NCI-H82 treated with DMSO at 0.1 percent for 48 hours (cell line): ENCODE results near the gene DHX8.
A peak's percentile ranks its signal among the peaks of the same experiment; 100 is the strongest.

Experiments
- DNase-seq: peaks from one replicate; lab custom pipeline; 2025; ENCODE audit not compliant: unreplicated experiment; lab: John Stamatoyannopoulos, UW

Gene DHX8

DNA sequence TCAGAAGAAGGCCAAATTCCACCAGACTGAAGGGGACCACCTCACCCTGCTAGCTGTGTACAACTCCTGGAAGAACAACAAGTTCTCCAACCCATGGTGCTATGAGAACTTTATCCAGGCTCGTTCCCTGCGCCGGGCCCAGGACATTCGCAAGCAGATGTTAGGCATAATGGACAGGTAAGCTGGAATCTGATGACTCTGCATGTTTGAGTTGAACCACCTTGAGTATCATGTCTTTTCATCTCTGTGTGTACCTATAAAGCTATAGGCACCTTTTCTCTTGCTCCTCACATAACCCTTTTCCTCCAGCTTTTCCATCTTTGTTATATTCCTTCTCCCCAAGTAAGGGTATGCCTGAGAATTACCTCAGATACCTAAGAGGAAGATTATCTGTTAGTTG, 37.6 kb downstream of the DHX8 start:
- no peak for DNase-seq

DNA sequence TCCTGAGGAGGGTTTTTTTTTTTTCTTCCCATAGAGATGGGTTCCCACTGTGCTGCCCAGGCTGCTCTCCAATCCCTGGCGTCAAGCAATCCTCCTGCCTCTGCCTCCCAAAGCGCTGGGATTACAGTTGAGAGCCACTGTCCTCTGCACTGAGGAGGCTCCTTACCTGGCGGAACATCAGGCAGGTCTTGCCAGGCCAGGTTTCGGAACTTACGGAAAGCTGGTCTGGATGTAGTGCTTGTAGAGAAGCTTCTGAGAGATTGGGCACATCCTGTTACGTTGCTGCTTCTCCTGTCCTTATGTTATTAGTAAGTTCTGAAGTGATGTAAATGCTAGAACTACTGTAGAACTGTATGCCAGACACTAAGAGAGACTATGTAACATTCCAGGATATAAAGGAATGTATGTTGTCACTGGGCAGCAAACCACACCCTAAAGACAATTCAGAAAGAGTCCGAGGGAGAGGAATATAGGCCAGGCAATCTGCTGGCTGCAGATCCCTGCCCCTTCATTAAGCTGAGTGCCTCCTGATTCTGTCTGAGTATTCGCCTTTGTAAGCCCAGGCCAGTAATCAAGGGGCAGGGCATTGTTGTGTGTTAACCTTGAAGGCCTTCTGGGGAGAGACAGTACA, 41.3 kb downstream of the DHX8 start:
- no peak for DNase-seq

DNA sequence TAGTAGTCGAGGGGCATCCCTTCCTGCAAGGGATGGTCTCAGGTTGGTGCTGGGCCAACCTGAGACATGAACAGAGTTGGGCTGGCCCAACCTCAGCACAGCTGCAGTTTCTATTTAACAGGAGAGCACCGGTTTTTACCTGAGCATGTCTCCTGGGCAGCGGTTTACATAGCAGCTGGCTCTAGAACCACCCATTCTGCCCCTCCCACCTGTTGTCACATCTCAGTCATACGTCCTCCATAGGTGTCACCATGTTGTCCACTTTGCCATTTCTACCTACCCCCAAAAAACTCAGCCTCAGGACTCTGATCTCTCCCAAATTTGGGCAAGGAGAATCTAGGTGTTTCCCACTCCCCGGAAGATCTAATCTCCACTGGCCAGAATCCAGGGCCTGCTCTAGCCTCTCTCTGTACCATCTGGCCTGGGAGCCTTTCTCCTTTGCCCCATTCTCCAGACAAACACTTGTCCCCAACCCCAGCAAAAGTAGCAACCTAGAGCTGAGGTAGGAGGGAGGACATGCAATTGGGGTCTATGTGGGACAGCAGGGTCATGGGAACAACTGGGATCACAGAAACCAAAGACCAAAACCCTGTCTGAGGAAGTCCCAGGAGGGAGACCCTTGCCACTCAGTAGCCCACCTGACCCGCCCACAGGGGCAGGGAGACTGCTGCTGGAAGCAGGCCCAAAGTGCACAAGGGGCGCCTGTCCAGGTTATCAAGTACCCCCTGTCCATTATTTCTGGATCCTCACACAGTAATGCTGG, 43.3 kb downstream of the DHX8 start:
- DNase-seq: no peak

DNA sequence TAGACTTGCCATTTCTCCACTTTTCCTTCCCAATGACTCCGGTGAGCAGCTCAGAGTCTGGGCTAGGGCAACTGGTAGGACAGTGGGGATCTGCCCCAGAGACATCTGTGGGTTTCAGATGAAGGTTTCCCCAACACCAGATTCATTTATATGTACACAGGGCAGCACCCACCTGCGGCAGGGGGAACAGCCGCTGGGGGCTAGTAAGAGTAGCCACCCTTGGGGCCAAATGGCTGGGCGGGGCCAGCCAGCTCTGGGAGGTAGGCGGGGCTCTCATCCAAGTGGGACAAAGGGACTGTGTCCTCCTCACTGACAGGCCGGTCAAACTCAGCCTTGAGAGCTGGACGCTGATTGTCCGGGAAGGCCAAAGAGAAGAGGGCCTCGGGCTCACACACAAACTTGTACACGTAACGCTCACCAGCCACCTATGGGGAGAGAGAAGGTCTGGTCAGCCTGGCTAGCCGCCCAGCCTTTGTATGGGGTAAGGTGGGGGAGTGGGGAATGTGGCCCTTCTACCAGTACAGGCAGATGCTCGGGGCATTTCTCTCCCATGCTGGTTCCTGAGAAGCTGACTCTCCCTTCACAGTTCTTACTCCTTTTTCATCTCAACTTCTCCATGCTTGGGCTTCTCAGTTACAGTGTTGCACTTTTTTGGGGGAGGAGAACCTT, 44.7 kb downstream of the DHX8 start:
- no peak for DNase-seq

DNA sequence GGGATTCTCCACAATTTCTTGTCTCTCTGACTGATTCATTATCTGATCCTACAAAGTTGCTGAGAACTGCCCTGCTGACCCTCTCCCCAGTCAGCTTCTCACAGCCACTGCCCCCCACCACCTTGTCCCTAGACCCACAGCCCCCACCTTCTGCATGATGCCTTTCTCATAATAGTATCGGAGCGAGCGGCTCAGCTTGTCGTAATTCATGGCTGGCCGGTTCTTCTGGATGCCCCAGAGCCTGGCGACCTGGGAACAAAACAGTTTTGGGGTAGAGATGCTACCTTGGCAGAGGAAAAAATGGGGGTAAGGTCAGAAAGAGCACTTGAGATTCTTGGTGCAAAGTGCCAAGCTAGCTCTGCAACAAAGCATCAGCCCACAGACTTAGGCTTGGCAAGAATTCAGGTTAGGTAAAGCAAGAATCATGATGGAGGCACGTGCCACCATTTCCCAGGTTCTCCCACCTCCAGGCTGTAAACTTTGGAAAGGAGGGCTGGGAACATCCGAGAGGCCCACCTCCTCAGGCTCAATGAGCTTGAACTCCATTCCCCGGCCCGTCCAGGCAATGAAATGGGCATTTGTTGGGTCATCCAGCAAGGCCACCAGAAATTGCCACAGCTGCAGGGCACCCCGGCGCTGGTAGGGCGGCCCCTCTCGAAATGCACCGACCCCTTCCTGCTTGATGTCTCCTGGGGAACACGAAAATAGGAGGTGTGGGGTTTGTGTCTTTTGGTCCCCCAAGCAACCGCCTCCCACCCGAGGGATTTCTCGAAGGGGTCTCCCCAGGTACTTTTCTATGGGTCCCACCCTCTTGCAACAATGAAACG, 45.4 kb downstream of the DHX8 start:
- no peak for DNase-seq

DNA sequence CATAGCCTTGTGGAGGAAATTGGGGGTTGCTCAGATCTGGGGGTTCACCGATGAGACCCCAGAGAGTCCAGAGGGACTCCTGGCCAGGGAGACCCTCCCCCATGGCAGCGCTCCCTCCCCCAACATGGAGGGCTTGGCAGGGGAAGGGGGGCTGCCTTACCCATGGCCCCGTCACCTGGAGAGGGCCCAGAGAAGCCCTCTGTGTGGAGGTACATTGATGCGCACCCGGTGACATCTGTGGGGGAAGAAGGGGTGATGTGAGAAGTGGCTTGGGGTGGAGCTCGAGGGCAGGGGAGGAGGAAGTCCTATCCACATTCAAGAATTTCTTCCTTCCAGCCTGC, 46.1 kb downstream of the DHX8 start:
- DNase-seq: no peak

DNA sequence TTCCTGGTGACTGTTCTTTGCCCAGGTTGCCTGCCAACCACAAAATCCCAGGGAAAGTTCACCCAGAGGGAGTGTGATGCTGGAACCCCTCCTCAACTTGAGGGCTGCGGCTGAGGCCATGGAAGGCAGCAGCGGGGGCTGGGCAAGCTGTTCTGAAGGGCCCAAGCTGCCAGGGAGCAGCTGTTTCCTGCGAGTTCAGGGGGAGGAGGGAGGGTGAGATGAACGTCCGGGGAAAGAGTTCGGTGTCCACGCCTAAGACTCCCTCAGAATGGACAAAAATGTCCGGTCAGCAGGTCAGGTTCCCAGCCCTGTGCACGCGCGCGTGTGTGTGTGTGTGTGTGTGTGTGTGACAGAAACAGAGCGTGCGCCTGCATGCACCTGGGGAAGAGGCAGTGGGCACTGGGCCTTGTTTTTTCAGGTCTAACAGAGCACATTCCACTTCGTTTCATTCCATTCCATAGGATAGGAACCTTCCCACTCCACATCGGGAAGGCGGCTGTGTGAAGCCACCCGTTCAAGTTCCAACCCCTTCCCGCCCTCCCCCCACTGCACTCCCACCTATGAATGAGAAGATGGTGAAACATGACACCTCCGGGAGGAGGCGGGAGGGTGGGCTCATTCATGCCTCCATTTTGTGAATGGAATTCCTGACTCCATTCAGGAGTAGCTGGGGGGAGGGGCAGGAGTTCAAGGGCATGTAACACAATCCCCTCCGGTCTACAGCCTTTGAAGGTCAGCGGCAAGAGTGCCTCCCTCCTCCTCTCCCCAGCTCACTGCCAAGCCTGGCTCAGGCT, 46.7 kb downstream of the DHX8 start:
- peak; percentile 44 for DNase-seq

DNA sequence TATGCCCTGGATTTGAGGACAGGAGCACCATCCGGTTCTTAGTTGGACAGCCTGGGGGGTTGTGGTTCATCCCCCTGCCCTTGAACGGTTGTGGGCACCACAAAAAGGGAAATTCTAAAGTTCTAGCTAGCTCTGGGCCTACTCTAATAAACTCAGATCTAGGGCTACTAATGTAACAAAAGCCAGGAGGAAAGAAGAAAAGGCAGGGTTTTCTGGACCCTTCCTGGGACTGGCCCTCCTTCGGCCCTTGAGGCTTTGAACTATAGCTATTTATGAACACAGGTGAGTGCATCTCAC, 47.3 kb downstream of the DHX8 start:
- DNase-seq: no peak

DNA sequence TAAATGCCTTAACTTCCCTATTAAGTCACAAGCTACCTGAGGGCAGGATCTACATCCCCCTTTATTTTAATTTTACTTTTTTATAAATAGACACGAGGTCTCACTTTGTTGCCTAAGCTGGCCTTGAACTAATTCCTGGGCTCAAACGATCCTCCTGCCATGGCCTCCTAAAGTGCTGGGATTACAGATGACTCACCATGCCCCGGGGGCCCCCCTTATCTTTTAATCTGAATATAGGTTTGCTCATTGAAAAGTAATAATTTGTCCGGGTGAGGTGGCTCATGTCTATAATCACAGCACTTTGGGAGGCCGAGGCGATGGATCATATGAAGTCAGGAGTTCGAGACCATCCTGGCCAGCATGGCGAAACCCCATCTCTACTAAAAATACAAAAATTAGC, 48.2 kb downstream of the DHX8 start:
- no peak for DNase-seq

DNA sequence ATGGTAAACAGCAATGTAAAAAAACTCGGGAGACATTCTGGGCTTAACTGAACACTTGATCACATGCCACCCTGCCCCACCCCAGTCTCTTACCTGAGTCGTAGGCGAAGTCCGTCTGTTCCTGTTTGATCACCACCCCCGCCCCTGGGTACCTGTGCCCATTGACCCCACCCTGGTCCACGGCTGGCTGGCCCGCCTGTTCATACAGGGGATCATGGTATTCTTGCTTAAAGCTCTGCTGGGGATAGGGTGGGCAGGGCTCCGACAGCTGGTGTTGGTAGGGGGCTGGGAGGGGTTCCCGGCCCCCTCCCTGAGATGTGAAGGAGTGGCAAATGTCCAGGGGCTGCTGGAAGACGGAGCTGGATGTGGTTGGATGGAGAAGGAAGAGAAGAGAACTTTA, 48.8 kb downstream of the DHX8 start:
- no peak for DNase-seq

DNA sequence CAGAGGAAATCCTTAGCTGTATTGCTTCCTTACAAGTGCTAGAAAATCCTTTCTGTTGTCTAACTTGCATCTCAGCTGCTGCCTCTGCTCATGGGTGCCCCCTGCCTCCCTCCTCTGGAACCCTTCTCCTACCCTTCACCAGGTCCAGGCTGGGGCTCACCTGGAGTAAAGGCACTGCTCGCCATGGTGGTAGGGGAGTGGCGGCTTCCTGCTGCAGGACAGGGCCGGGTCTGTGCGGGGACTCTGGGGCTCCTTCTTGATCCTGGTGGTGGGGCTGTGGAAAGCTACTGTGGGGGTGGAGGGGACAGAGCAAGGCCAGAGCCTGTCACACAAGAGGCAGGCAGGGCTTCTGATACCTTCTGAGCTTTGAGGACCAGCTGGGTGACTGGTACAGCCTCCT, 49.9 kb downstream of the DHX8 start:
- DNase-seq: no peak

DNA sequence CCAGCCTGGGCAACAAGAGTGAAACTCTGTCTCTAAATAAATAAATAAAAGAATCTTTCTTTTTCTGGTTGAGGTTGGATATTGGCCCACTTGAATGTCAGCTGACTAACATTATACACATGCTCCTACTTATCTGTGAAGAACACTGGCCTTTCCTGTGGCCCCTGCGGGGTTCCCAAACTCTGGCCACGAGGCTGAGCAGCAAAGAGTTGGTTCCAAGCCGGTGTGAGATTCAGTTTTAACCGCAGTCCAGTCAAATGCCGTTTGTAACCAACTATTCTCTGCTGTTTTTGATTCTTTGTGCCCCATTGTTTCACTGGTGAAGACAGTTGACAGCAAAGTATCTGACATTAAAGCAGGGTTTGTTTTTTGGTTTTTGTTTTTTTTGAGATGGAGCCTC, 51.1 kb downstream of the DHX8 start:
- no peak for DNase-seq

DNA sequence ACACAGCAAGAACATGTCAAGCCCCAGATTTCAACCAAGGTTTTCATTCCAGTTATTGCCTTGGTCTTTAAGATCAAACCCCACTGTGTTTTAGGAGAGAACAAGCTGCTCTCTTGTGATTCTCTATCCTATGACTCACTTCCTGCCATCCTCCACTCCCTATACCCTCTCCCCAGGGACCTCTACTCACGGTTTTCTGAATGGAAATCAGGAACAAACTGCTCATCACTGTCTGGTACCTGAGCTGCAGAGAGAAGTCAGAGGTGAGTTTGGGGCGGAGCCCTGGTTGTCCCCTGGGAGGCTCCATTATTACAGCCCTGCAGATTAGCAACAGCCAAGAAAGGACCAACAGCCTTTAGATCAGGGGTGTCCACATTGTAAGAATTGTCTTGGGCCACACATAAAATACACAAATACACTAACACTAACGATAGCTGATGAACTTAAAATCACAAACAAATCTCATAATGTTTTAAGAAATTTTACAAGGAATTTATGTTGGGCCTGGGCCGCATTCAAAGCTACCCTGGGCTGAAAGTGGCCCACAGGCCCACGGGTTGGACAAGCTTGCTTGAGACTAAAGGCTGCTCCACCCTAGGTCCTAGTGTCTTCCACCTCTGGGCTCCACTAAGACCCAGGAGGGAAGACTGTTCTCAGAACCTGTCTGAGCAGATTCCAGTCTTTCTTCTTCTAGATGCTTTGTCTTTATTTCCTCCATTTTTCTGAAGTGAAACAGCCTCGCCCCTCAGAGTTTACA, 52.6 kb downstream of the DHX8 start:
- DNase-seq: no peak

DNA sequence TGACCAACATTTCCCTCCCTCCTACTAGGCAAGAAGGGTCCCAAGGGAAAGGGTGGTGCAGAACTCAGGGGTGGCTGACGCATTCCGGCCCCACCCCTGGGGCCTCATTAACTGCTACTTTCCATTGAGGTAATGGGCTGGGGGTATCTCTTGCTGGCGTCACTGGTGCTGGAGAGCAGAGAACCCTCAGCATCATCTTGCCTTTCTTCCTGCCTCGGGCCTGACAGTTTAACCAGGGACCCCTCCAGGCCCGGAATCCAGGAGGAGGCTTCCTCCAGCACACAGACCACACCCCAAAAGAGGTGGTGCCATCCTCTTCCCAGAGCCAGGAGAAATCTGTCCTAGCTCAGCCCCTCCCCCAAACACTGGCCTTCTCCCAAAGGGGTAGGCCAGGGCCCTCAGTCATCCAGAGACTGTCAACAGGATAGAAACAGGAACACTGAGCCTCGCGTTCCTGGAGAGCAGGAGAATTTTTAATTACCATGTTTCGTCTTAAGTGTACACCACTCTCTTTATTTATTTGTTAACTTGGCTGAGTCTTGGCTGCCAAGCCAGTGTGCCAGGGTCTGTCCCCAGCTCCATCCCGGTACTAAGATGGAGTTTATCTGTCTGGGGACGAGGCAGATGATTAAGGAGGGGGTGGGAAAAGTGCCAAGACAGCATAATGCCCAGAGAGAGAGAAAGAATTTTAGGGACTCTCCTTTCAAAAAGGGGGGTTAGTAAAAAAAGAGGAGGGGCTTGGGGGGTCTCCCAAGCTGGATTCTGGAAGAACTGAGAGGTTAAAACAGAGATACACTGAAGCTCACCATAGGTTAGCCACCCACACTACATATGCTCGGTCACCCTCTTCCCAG, 57.3 kb downstream of the DHX8 start:
- DNase-seq: no peak

DNA sequence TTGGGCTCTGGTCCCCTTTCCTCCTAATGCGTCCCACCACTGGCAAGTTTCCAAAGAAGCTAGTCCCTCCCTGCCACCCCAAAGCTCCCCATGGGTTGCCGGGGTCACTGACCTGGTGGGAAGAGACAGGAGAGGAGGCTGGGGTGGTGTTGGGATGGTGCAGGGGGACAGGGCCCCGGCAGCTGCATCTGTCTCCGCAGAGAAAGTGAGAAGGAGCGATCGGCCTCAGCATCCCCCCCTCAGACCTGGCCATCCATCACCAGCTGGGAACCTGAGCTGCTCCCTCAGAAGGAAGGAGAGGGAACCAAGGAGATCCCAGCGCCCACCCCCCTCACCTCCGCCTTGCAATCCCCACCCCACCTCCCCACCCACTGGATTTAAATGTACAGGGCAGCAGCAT, 59.1 kb downstream of the DHX8 start:
- no peak for DNase-seq

DNA sequence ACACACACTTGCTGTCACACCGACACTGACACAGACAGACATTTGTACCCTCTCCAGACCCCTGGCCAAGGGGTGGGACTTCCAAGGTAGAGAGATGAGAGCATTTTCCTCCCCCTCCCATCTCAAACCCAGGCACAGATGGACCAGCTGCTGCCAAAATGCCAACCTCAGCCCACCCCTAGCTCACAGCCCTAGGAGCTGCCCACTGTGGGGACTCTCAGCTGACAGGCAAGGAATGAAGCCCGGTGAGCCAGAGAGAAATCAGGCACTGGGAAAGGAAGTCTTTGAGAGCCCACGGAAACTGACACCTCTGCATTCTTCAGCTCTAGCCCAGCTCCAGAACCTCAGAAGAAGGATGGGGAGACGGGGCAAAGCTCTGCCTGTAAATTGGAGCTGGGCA, 59.5 kb downstream of the DHX8 start:
- no peak for DNase-seq

DNA sequence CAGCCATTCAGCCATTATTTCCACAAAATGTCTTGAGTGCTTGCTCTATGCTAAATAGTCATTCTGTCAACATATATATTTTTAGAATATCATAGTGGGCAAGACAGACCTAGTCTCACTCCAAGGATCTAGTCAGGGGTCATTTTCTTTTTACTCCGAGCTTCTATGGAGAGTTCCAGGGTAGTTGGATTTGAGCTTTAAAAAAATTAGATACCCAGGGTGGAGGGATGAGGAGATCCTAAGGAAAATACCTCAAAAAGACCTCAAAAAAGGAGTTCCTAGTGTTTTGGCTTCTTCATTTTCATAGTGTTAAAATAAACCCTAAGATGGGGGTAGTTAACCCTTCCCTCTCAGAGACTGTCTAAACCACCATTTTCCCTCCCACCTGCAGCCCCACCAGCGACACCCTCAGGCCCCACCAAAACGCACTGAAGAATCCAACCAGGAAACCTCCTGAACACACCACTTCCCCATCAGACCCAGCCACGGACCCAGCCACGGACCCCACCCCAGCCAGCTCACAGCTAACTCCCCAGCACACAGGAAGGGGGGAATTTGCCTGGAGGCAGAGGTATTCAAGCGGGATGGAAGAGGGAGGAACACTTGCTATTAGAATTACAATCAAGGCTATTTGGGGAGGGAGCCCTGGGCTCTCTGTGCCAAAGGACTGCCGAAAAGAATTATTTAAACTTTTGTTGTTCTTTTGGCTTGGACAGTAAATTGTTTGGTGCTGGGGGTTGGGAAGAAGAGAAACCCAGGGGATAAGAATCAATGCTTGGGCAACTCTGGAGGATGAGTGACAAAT, 60.2 kb downstream of the DHX8 start:
- DNase-seq: no peak

DNA sequence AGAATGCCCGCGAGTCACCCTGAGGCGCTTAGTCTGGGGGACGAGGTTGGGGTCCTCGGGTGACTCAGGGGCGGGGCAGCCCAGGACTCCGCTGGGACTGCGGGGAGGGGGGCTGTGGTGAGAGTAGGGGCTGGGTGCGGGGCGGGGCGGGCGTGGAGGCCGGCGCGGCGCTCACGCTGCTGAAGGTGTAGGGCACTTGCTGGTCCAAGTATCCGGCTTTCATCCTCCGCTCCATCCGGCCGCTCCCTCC, 61.5 kb downstream of the DHX8 start:
- no peak for DNase-seq
